Esophagus squamous epithelium (tissue), 4 donors: ENCODE results near the gene BRIP1.

Source experiments
- POLR2A ChIP-seq, 4 donors: fragments of 450-650 bp; IDR thresholded peaks; one replicate each; pipeline ENCODE4 v1.6.1; 2017; ENCODE audit warnings: antibody characterized with exemption in 4 of 4, mild to moderate bottlenecking in 4 of 4, moderate library complexity in 3 of 4
- TF ChIP-seq, protein P1 (sequence below), 6 experiments: fragments of 450-650 bp in 4 of 6; fragments of 200-600 bp in 2 of 6; sonication (generic) in 2 of 6; IDR thresholded peaks; one replicate each; pipeline ENCODE4 v1.5.1; 2016 to 2019; ENCODE audit warnings: antibody characterized with exemption in 6 of 6, mild to moderate bottlenecking in 4 of 6, moderate library complexity in 4 of 6

DNA sequence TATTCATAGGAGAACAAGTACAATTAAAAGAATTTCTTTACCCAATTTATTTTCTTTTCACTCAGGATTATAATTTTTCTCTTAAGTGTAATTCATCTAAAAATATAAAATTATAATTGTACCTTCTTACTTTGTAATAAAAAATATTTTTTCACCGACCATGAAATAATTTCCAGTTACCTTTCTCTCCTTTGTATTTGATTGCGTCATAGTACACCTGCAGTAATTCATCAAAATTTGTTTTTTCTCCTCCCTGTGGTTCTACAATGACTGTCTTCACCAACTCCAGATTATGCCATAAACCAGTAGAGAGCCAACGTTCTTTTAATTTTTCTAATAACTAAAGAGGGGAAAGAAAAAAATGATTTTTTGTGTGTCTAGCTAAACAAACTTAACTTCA lies 119.1 kb downstream of the BRIP1 start:
- TF ChIP-seq POLR2A (IDR thresholded peaks at IDR 0.05) = no peak
- TF ChIP-seq, protein P1, sequence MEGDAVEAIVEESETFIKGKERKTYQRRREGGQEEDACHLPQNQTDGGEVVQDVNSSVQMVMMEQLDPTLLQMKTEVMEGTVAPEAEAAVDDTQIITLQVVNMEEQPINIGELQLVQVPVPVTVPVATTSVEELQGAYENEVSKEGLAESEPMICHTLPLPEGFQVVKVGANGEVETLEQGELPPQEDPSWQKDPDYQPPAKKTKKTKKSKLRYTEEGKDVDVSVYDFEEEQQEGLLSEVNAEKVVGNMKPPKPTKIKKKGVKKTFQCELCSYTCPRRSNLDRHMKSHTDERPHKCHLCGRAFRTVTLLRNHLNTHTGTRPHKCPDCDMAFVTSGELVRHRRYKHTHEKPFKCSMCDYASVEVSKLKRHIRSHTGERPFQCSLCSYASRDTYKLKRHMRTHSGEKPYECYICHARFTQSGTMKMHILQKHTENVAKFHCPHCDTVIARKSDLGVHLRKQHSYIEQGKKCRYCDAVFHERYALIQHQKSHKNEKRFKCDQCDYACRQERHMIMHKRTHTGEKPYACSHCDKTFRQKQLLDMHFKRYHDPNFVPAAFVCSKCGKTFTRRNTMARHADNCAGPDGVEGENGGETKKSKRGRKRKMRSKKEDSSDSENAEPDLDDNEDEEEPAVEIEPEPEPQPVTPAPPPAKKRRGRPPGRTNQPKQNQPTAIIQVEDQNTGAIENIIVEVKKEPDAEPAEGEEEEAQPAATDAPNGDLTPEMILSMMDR (IDR thresholded peaks at IDR 0.05) = no peak
